GM19240 (cell line): ENCODE measurements around the gene ABCG4.
"Not testable (repeated sequence)": the region's sequence is repeated elsewhere in the genome, so short reads cannot be mapped to it uniquely, and the experiment has no call there.

Experiments
- DNase-seq: peaks from one replicate; pipeline ENCODE4 v3.0.0; 2011; ENCODE audit warnings: low spot score; ENCODE audit not compliant: insufficient read length

Gene ABCG4

GRCh38 chr11:119180729-119181676 lies 32.2 kb downstream of the ABCG4 start:
- no peak for DNase-seq

- DNase-seq = no peak
Observed at GRCh38 chr11:119181677-119182412, 33.0 kb downstream of the ABCG4 start.

GRCh38 chr11:119184399-119184798 lies 35.5 kb downstream of the ABCG4 start:
- not testable (repeated sequence) for DNase-seq

- DNase-seq = no peak
Observed at GRCh38 chr11:119185981-119186634, 37.3 kb downstream of the ABCG4 start.

DNA sequence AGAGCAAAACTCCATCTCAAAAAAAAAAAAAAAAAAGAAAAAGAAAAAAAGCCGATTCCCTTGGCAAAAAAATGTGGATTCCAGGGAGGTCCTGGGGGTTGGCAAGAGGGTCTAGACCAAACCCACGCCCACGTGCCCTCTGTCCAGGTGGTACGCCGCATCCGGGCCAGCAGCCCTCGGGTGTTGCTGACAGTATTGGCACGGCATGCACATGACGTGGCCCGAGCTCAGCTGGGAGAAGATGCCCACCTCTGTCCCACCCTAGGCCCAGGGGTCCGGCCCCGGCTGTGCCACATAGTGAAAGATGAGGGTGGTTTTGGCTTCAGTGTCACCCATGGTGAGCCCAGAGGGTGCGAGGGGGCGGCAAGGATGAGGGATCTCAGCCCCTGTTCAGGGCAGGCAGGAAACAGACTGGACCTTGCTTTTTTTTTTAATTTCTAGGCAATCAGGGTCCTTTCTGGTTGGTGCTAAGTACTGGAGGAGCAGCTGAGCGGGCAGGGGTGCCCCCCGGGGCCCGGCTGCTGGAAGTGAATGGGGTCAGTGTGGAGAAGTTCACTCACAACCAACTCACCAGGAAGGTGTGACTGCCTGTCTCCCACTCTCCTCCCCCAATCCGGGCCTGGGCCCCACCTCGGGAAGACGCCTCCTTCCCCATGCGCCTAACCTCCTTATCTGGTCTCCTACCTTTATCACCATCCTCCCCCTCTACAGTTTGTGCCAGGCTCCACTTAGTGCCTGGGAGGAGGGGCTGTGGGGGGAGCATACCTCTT lies 38.5 kb downstream of the ABCG4 start:
- no peak for DNase-seq

- DNase-seq = no peak
Observed at GRCh38 chr11:119188067-119188466, 39.2 kb downstream of the ABCG4 start.

DNA sequence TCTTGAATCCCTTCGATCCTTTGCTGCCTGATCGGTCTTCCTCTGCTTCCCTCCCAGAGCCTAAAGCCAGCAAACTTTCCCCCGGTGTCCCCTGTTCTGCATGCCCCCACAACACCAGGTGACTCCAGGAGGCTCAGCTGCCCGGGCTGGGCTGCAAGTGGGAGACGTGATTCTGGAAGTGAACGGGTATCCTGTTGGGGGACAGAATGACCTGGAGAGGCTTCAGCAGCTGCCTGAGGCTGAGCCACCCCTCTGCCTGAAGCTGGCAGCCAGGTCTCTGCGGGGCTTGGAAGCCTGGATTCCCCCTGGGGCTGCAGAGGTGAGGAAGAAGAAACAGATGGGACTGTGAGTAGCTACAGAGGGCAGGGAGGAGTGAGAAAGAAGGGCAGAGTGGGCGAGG lies 40.0 kb downstream of the ABCG4 start:
- no peak for DNase-seq

GRCh38 chr11:119189393-119189792 lies 40.5 kb downstream of the ABCG4 start:
- no peak for DNase-seq

DNA sequence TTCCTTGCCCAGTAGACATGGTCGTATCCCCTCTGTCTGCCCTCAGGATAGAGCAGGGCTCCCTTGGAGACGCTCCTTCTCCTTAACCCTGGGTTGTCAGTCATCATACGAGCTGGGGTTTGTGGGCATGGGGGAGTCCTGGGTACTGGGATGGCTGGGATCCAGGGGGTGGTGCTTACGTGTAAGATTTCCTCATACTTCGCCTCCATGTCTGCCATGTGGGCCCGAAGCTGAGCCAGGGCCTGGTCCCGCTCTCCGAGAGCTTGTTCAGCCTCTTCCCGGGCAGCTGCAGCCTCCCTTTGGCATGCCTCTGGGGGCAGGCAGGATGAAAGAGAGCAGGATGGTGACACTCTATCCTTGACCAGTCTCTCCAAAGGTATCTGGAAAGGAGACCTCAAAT lies 41.7 kb downstream of the ABCG4 start:
- DNase-seq = no peak

DNA sequence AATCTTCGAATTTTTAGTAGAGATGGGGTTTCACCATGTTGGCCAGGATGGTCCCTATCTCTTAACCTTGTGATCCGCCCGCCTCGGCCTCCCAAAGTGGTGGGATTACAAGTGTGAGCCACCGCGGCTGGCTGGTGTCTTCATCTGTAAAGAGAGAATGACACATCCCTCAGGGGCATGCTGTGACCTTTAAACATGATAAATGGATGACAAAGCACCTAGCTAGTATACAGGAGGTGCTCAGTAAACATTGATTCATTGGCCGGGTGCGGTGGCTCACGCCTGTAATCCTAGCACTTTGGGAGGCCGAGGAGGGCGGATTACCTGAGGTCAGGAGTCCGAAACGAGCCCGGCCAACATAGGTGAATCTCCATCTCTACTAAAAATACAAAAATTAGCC lies 42.4 kb downstream of the ABCG4 start:
- DNase-seq = not testable (repeated sequence)

GRCh38 chr11:119192111-119192510 lies 43.3 kb downstream of the ABCG4 start:
- no peak for DNase-seq

GRCh38 chr11:119193001-119193400 lies 44.1 kb downstream of the ABCG4 start:
- no peak for DNase-seq

GRCh38 chr11:119193626-119194025 lies 44.8 kb downstream of the ABCG4 start:
- DNase-seq = no peak

DNA sequence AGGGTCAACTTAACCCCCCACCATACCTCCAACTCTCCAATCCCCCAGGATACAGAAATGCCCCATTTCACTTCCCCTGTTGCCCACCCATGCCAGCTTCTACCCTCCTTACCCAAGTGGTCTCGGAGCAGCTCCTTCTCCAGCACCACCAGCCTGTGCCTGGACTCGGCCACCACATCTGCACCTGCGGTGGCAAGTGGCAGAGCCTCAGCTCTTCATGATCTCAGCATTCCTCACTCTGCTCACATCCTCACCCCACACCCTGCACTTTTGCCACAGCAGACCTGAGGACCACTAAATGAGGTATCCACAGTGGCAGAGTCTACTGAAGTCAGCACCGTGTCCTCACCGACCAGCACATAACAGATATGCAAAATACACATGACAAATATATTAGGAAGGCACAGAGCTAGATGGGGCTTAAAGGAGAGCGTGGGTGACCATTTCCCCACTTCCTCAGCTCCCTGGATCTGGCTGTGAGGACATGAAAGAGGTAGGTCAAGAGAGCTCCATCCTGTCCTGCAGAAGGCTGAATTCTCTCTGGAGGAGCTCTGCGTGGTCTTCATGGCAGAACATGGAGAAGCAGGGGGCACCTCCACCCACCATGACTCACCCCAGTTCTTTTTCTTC lies 46.1 kb downstream of the ABCG4 start:
- DNase-seq = no peak

- no peak for DNase-seq
Observed at GRCh38 chr11:119195680-119196079, 46.8 kb downstream of the ABCG4 start.

GRCh38 chr11:119196833-119197483 lies 48.1 kb downstream of the ABCG4 start:
- peak; percentile 79 for DNase-seq

DNA sequence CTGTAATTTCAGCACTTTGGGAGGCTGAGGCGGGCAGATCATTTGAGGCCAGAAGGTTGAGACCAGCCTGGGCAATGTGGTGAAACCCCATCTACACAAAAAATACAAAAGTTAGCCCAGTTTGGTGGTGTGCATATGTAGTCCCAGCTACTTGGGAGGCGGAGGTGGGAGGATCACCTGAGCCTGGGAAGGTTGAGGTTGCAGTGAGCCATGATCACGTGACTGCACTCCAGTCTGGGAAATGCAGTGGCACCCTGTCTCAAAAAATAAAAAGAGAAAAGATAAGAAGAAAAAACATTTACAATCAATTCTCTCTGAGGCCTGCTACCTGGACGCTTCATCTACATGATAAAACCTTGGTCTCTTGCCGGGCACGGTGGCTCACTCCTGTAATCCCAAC lies 50.1 kb downstream of the ABCG4 start:
- DNase-seq = no peak

DNA sequence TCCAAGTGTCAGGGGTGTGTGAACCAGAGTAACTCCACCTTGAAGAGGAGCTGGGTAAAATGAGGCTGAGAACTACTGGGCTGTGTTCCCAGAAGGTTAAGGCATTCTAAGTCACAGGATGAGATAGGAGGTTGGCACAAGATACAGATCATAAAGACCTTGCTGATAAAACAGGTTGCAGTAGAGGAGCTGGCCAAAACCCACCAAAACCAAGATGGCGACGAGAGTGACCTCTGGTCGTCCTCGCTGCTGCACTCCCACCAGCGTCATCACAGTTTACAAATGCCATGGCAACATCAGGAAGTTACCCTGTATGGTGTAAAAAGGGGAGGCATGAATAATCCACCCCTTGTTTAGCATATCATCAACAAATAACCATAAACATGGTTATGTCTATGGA lies 52.4 kb downstream of the ABCG4 start:
- DNase-seq = not testable (repeated sequence)

DNA sequence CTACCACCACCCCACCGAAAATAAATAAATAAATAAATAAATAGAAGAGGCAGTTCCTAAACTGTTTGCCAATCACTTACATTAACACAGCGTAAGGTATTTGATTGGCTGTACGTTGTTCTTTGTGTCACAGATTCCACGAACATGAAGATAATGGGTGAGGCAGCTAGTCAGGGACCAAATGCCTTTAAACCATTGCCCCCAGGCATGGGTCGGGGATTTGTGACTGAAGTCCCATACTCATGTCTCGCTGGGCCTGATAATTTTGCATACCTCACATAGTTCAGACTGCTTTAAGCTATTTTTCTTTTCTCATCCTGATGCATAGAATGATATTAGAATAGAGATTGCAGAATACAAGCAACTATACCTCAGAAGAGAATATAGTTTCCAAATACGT lies 53.7 kb downstream of the ABCG4 start:
- no peak for DNase-seq

- DNase-seq = no peak
Observed at GRCh38 chr11:119204066-119204465, 55.2 kb downstream of the ABCG4 start.
